GM19351 (cell line): ENCODE data around the gene RICTOR.

Experiments used
- ATAC-seq: cut with Tn5 transposase; IDR thresholded peaks from one replicate; pipeline ENCODE4 v1.9.1; 2021; ENCODE audit warnings: mild to moderate bottlenecking, moderate library complexity; ENCODE audit not compliant: unreplicated experiment

Gene RICTOR

GRCh38 chr5:39074017-39074814 lies at the start of gene RICTOR:
RICTOR (minus strand) TSS chr5:39074399; CDS start chr5:39074377, 22 bp downstream.
- peak; percentile 67 for ATAC-seq

- no peak for ATAC-seq
These were observed 47.7 kb upstream of the RICTOR start for GRCh38 chr5:39121922-39122321.

- ATAC-seq: no peak
These were observed 47.1 kb upstream of the RICTOR start for GRCh38 chr5:39121315-39121714.

DNA sequence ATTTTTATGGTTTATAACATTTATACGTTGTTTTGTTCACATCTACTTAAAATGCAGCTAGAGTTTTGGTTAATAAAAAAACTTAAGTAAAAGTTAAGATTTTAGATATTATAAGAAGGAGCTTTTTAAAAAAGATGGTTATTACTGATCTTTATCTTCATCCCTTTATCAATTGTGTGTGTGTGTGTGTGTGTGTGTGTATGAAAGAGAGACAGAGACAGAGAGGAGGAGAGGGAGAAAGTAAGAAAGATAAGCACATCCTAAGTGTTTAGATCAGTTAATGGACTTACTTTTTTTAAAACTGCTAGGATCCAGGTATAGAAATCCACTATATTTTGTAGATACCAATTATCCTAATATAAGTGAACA lies 45.8 kb upstream of the RICTOR start:
- ATAC-seq: no peak

DNA sequence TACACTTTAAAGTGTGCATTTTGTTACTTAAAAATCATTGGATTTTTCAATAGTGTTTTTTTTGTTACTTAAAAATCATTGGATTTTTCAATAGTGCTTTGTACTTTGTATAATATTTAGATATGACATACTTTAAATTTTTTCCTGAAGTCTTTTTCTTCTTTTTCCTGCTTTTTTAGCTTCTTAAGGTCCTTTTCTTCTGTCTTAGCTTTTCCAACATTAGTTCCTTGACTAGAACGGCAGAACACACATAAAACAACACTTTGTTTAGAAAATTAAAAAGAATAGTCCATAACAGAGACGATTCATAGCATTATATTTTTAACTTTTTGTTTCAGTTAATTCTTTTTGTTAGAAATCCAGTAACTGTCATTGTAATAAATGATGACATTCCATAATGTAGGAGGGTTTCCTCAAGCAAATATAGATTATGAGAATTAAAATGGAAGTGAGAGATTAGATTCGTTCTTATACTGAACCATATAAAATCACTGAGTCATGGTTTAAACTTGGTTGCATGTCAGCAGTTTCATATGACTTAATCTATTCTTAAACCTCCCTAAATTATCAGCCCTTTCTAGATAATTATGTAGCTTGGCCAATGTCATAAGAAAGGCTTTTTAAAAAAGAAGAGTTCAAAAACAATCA lies 45.3 kb upstream of the RICTOR start:
- no peak for ATAC-seq

DNA sequence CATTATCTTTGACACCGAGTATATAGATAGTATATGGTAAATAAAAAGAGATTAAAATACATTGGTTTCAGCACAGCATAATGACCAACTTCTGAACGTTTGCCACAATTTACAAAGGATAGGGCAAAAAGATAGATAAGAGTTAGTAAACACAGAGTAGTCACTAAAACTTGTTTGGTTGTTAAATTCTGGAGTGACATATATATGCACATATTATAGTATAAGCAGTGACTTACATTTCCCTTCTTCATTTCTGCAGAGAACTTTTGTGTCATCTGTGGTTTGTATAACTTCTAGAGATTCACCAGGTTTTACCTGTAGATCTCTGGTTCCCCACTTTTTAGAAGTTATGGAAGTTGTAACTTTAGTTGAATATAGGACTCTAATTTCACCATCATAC lies 44.4 kb upstream of the RICTOR start:
- ATAC-seq: no peak

DNA sequence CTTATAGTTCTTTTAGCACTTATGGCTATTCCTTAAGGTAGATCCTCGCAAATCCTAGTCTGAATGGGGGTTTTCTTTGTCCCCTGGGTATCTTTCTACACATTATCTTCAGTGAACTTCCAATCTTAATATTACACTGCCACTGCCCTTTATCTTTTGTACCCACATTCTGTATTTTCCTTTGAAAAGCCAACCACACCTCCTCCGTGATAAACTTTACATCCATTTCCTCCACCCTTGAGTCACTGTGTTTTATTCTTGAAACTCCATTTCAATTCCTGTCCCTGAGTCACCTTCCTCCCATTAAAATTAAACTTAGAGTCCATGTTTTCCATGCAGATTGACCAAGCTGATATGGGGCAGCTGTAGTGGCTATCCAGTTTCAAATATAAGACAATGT lies 43.2 kb upstream of the RICTOR start:
- ATAC-seq: no peak

DNA sequence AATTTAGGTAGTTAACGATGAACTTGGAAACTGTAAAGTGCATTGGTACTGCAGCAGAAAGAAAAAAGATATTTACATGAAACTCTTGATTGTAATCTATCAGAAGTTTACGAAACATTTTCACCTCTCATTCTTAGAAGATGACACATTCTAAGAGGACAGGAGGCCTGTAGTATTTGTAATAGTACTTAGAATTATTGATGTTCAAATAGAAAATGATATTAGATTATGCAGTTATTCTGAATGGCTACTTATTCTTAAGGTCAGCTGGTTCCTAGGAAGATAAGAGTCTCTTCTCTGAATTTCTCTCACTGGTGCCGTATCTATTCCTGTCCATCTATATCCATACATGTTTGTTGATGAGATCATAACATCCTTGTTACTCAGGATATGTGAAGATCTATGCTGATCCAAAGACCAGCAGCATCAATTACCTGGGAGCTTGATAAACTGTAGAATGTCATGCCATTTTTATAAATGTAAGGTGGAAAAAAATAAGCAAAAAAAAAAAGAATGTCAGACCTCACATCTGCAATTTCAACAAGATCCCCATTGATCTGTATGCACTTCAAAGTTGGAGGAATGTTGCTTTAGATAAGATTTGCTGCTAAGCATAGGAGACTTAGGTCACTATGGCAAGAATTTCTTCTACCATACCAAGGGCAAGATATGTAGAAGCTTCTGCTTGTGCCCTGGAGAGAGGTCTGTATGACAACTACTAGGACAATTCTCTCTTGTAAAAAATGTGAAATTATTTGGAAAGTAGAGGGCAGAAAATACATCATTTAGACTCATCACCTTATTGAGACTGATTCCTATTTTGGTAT lies 42.4 kb upstream of the RICTOR start:
- no peak for ATAC-seq

DNA sequence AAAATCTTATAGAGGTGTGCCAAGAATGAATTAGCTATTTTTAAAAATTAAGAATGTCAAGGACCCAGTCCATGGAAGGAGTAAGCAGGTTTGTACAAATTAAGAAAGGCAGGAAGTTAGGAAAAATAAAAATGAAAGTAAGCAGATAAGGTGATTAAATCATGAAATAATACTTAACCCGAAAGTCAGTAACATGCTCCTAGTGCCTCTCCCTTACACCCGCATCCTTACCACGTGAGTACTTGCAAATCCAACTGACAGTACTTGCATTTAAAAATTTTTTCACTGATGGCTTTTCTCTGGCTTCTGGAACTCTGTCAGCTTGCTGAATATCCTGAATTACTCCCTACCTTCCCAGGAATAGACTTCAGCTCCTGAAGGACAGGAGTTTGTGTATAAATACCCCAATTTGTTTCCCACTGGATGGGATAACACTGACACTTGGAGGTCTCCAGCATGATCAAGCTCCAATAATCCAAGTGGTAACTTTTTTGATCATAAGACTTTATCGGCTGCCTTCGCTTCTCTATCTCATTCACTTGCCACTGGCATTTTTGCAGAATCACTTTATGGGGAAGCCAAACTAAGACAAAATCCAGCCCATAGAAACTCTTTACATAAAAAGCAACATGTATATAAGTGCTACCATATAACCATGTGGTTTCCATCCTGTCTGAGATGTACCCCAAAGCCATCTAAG lies 41.6 kb upstream of the RICTOR start:
- no peak for ATAC-seq

DNA sequence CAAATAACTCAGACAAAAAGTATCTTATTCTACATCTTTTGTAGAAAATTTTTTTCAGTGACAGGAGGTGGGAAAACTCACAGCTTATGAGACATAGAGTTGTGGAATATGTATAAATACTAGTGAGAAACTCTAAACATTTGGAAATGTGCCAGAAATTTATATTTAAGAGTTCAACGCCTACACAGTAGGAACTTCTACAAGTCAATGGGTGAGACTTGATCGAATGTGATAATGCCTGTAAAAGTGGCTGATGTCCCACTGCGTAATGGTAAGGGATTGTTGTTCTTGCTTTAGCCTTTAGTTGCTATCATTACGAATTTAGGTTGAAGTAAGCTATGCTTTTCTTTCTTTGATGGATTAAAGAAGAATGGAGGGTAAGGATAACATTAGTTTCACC lies 40.0 kb upstream of the RICTOR start:
- ATAC-seq: no peak

- no peak for ATAC-seq
These were observed 39.3 kb upstream of the RICTOR start for GRCh38 chr5:39113354-39113953.

GRCh38 chr5:39109606-39110005 lies 35.4 kb upstream of the RICTOR start:
- ATAC-seq: no peak

DNA sequence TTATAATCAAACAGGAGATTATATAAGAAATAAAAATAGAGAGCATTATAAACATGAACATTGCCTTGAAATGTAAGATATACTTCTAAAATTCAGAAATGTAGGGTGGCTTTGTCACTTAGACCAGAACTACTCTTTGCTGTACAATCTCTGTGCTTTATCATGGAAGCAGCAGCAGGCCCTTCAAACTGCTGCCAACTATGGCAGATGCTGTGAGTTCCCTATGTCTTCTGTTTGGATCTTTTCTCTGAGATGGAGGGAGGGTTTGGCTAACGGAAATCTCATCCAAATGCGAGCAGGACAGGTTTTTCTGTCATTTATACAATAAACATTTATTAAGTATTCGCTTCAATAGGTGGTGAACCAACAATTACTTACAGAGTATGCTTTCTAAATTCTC lies 34.8 kb upstream of the RICTOR start:
- ATAC-seq: no peak

GRCh38 chr5:39107350-39107749 lies 33.2 kb upstream of the RICTOR start:
- ATAC-seq: no peak

GRCh38 chr5:39106322-39106721 lies 32.1 kb upstream of the RICTOR start:
- no peak for ATAC-seq

DNA sequence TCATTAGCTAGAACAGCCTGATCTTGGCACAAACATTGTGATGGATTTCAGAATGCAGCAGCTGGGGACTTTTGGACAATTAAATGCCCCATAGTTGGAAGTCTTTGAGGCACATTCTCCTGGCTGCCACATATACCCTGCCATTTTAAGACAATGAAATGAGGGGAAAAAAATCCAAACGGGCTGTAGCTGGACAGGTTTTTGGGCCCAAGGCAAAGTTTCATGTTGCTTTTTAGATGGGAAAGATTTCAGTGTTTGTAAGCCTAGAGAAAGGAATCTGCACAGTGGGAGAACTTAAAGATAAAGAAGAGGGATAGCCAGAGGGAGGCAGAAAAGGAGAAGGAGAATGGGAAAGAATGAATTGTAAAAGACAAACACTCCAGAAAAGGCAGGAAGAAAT lies 30.0 kb upstream of the RICTOR start:
- ATAC-seq: no peak

DNA sequence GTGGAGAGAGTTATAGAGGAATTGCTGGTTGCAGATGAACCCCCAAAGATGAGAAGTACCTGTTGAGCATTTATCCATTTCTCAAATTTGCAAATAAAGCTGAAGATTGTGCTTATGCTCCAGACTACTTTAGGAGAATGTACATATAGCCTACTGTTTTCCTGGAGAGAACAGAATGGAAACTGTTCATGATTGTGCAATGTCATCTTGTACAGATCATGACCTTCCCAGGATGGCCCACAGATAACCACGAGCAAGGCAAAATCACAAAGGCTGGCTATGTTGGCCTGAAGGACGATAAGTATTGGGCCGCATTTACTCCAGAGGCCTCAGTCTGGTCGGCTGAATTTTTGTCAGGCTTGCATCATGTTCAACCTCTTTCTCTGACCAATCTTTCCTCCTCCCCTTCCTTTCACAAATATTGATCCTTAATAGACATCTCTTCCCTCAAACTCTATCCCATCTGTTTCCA lies 28.5 kb upstream of the RICTOR start:
- no peak for ATAC-seq

DNA sequence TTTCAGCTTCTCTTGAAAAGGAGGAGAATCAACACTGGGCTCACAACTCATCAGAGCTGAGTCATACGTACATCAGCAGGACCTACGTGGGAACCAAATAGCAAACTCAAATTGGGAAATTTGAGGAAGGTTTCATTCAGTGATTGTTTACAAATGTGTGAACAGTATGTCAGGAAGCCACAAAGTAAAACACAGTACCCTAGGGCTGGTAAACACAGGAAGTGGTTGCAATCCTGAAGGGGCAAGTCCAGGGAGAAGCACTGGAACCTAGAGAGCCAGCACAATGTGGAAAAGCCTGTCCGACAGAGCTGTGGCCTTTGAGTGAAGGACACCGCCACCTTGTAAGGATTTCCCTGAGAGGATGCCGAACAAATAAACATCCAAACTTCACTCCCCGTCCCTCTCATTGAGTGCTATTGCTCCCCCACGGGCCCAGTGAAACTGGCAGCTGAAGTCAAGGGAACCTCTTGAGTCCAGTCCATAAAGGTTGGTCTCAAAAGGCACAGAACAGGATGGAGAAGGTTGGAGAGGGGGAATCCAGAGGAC lies 26.7 kb upstream of the RICTOR start:
- ATAC-seq: no peak

GRCh38 chr5:39100301-39100850 lies 26.2 kb upstream of the RICTOR start:
- ATAC-seq: no peak

- no peak for ATAC-seq
These were observed 25.6 kb upstream of the RICTOR start for GRCh38 chr5:39099831-39100230.
